WERI-Rb-1 (cell line): ENCODE data around the gene UTF1.
A peak's percentile ranks its signal among the peaks of the same experiment; 100 is the strongest.

Experiments
- DNase-seq: peaks from one replicate; pipeline ENCODE4 v3.0.0-alpha.2; 2020
- H3K27ac ChIP-seq: fragments of 250-450 bp; sonication (Bioruptor Pico); 2 replicates; pipeline ENCODE4 v1.5.1; 2020; ENCODE audit warnings: mild to moderate bottlenecking, moderate library complexity
- H3K27me3 ChIP-seq: fragments of 250-450 bp; sonication (Bioruptor Pico); 2 replicates; pipeline ENCODE4 v1.5.1; 2021; ENCODE audit warnings: mild to moderate bottlenecking, low read depth, moderate library complexity; ENCODE audit not compliant: insufficient read depth, severe bottlenecking
- H3K36me3 ChIP-seq: fragments of 250-450 bp; sonication (Bioruptor Pico); 2 replicates; pipeline ENCODE4 v1.5.1; 2020; ENCODE audit warnings: mild to moderate bottlenecking, moderate library complexity
- H3K4me3 ChIP-seq: 2 replicates; pipeline ENCODE4 v1.5.1; 2011; ENCODE audit warnings: low read depth, mild to moderate bottlenecking, control low read depth, low read length
- H3K9me3 ChIP-seq: fragments of 250-450 bp; sonication (Bioruptor Pico); 2 replicates; pipeline ENCODE4 v1.5.1; 2021; ENCODE audit warnings: mild to moderate bottlenecking, moderate library complexity; ENCODE audit not compliant: severe bottlenecking
- TF ChIP-seq, protein P1 (sequence below): IDR thresholded peaks from 2 replicates; pipeline ENCODE4 v1.5.1; 2011; ENCODE audit warnings: low read depth, mild to moderate bottlenecking, control low read depth, inconsistent platforms, low read length

The UTF1 gene

DNA sequence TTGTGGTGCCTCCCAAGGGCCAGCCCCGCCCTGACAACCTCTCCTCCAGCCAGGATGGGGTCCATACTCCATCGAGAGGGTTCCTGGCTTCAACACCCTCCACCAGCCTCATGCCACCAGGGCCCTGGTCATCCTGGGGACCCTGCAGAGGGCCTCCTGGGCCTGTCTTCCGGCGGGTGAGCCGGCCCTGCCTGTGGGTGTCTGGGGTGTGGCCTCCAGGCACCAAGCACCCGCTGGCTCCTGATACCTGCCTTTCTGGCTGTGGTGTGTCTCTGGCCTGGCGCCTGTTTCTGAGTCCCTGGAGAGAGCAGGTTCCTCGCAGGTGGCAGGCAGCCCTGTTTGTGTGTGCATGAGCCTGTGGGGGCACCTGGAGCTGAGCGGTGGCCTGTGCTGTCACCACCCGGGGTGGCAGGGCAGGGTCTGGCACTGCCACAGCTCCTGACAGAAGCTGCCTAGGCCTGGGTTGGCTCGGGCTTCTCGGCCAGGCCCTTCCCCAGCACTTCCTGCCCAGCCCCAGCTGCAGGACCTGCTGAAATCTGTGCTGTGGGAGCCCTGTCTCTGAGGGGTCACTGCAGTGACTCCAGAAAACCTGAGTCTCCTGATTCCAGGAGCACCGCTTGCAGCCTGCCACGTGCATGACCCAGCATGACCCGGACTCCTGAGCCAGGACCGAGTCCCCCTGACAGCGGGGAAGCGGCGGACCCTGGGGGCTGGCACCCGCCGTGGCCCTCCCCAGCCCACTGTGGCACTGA, 28.2 kb downstream of the UTF1 start:
- TF ChIP-seq, protein P1, sequence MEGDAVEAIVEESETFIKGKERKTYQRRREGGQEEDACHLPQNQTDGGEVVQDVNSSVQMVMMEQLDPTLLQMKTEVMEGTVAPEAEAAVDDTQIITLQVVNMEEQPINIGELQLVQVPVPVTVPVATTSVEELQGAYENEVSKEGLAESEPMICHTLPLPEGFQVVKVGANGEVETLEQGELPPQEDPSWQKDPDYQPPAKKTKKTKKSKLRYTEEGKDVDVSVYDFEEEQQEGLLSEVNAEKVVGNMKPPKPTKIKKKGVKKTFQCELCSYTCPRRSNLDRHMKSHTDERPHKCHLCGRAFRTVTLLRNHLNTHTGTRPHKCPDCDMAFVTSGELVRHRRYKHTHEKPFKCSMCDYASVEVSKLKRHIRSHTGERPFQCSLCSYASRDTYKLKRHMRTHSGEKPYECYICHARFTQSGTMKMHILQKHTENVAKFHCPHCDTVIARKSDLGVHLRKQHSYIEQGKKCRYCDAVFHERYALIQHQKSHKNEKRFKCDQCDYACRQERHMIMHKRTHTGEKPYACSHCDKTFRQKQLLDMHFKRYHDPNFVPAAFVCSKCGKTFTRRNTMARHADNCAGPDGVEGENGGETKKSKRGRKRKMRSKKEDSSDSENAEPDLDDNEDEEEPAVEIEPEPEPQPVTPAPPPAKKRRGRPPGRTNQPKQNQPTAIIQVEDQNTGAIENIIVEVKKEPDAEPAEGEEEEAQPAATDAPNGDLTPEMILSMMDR, result no peak
- H3K27ac ChIP-seq, result peak overlapping the region; percentile 29; the same call in 1 of the 2 replicates
- no peak overlapping the region for H3K4me3 ChIP-seq
- no peaks in the 10 kb centered on the region for H3K9me3 ChIP-seq
- no peak for DNase-seq
- no peaks in the 10 kb centered on the region for H3K27me3 ChIP-seq
- no peaks in the 10 kb centered on the region for H3K36me3 ChIP-seq

DNA sequence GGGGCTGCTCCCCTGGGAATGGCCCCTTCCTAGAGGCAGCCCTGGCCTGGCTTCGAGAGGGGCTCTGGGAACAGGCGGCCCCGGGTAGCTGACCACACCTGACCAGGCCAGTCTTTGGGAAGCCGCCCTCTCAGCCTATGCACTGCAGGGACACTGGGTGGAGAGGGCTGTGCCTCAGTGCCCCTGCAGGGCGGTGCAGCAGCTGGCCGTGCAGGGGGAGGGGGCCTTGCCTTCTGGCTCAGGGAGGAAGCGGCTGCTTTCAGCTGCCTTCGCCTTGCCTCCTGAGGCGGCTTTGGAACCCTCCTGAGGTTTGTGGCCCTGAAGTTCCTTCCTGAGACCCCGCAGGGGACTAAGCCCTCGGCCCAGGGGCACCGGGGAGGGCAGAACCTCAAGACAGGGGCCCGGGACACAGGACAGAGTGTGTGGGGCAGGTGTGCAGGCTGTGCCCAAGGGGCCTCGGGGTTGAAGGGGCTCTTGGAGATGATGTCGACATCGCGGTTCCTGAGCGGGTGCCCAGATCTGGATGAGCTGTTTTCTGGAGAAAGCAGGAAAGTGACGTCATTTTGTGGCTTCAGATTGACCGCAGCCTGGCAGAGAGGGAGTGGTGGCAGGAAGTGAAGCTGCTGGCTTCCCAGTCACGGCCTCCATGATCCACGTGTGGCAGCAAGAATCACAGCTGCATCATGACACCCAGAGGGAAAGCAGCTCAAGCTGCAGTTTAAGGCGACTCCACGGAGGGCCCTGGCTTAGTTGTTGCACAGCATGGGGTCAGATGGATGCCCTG, 29.0 kb downstream of the UTF1 start:
- no peak for DNase-seq
- Histone ChIP-seq H3K9me3 (no peaks in the 10 kb centered on the region), H3K27ac (no peak overlapping the region), H3K36me3 (no peaks in the 10 kb centered on the region), H3K27me3 (no peaks in the 10 kb centered on the region), H3K4me3 (no peak overlapping the region)
- TF ChIP-seq, protein P1, result no peak

DNA sequence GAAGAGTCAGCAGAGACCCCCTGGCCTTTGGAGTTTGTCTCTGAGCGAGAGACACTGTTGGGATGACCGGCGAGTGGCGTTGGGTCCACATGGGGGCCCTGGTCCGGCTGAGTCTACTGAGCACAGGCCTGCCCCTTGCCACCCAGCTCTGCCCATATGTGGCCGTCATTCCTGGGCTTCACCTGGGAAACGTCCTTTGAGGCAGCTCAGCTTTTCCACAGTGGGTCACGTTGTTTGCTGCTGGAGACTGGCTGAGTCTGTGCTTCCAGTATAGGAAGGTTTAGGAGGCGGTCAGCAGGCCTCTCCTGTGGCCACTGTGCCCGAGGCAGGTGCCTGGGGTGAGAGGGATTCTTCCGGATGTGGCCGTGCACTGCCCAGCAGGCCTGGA, 29.6 kb downstream of the UTF1 start:
- TF ChIP-seq, protein P1, result no peak
- Histone ChIP-seq H3K4me3 (no peak overlapping the region), H3K27me3 (no peaks in the 10 kb centered on the region), H3K36me3 (no peaks in the 10 kb centered on the region), H3K9me3 (no peaks in the 10 kb centered on the region), H3K27ac (no peak overlapping the region)
- DNase-seq, result no peak

GRCh38 chr10:133260895-133261725, 31.1 kb downstream of the UTF1 start:
- H3K27me3 ChIP-seq, result no peaks in the 10 kb centered on the region
- TF ChIP-seq, protein P1, result no peak
- no peaks in the 10 kb centered on the region for H3K36me3 ChIP-seq
- H3K9me3 ChIP-seq, result no peaks in the 10 kb centered on the region
- peak overlapping the region; percentile 58 for H3K4me3 ChIP-seq
- peak; percentile 47 for DNase-seq
- H3K27ac ChIP-seq, result peak overlapping the region; percentile 81

- Histone ChIP-seq H3K4me3 (peak overlapping the region; percentile 58), H3K36me3 (no peaks in the 10 kb centered on the region), H3K9me3 (no peaks in the 10 kb centered on the region), H3K27ac (peak overlapping the region; percentile 81), H3K27me3 (no peaks in the 10 kb centered on the region)
- TF ChIP-seq, protein P1, result no peak
- DNase-seq, result peak; percentile 89
These were observed 31.8 kb downstream of the UTF1 start for GRCh38 chr10:133261726-133262325.
